NCI-H2081 treated with DMSO at 0.1 percent for 48 hours (cell line): ENCODE measurements around the gene KIF26A.

Source experiments
- DNase-seq: peaks from one replicate; lab custom pipeline; 2025; lab: John Stamatoyannopoulos, UW

KIF26A gene

DNA sequence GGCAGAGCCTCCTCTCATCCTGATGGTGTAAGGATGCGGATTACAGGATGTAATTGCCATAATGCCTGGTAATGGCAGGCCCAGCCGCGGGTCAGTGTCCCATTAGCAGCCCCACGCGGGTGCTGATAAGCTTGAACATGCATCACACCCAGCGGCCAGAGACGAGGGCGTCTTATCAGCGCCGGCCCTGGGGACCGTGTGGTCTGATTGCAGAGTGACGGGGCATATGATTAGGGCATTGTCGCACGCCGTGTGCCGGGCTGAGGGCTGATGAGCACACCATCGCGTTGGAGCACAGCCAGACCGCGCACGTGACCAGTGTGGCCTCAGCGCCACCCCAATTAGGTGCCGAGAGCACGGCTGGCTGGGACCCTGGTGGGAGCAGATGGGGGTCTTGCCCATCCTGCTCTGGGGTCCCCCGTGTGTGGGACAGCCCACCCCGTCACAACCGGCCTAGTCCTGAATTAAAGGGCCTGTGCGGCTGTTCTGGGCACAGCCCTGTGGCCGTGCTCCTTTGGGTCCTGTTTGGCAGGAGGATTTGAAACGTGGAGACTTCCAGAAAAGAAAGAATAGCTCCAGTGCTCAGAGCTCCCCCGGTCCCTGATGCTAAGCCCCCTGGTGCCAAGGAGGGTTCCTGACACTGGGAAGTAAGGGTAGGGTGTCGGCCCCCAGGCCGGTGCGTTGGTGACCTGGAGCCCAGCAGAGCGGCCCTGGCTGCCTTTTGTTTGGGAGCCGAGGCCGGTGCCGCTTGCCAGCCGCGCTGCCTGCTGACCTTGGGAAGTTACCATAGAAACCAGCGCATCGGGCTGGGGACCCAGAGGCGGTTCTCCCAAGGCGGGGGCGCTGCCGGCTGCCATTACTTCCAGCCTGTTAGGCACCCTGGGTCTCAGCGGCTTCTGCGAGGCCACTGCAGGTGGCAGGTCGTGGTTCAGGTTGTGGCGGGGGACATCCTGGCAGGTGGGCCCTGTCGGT is 20.7 kb downstream of the KIF26A start:
- DNase-seq = no peak

- no peak for DNase-seq
Measured at GRCh38 chr14:104159990-104160389, 21.6 kb downstream of the KIF26A start.

DNA sequence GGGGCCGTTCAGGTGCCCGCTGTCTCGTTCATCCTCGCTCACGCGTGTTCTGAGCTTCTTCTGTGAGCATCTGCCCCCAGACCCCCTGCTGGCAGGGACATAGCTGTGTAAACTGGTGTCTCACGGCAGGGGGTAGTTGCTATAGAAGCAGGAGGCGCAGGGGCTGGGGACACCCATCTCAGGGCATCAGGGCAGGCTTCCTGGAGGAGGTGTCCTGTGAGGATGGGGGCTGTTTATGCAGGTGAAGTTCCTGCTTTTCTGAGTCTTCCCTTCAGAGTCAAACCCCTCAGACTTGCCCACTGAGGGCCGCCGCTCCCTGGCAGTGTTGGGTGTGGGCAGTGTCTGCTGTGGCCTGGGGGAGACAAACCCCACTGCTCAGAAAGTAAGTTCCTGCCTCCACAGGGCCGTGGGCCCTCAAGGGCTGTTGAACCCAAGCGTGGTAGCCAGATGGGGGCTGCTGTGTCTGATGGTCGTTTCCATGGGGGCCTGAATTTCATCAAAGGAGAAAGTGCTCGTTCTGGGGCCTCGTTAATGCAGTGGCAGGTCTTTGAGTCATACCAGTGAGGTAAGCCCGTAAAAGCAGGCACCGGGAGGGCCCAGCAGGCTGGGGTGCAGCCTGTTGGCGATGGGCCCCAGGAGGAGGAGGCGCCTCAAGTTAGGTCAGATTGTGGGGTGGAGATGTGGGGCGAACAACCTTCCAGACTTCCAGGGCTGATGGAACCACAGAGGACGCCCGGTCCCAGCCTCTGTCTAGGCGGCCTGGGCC is 23.4 kb downstream of the KIF26A start:
- DNase-seq = no peak

- no peak for DNase-seq
Measured at GRCh38 chr14:104162495-104162894, 24.1 kb downstream of the KIF26A start.

GRCh38 chr14:104163541-104163940 is 25.2 kb downstream of the KIF26A start:
- no peak for DNase-seq

DNA sequence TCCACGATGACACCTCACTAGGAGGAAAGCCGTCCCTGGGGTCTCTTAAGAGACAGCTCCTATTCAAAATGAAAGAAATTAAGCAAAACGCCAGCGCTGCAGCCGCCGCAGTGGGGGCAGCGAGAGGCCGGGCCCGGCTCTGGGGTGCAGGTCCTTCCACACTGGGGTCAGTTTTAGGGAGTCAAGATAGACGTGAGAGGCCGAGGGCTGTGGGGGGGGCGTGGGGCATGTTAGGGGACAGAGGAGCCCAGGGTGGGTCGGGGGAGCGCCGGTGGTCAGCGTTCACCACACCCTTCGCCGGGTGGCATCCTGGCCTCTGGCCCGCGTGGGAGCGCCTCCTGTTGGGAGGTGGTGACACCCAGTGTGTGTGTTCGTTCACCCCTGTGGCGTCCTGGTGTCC is 25.7 kb downstream of the KIF26A start:
- no peak for DNase-seq

- no peak for DNase-seq
Measured at GRCh38 chr14:104164512-104164911, 26.1 kb downstream of the KIF26A start.

- no peak for DNase-seq
Measured at GRCh38 chr14:104166698-104167097, 28.3 kb downstream of the KIF26A start.

DNA sequence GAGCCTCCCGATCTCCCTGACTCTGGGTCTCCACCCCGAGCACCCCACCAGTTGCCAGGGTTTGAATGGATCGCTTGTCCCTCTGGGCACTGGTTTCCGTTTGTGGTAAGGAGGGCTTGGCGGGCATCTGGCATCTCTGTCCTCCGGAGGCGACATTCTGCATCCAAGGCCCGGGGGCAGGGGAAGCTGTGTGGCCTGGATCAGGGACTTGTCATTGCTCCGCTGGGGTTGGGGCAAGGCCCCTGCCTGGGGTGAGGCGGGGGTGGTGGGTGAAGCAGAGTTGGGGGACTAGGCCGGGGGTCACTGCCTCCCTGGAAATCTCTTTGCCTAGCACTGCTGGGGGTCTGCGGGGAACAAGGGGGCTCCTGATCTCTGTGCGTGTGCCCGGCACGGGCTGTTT is 30.2 kb downstream of the KIF26A start:
- DNase-seq = no peak

DNA sequence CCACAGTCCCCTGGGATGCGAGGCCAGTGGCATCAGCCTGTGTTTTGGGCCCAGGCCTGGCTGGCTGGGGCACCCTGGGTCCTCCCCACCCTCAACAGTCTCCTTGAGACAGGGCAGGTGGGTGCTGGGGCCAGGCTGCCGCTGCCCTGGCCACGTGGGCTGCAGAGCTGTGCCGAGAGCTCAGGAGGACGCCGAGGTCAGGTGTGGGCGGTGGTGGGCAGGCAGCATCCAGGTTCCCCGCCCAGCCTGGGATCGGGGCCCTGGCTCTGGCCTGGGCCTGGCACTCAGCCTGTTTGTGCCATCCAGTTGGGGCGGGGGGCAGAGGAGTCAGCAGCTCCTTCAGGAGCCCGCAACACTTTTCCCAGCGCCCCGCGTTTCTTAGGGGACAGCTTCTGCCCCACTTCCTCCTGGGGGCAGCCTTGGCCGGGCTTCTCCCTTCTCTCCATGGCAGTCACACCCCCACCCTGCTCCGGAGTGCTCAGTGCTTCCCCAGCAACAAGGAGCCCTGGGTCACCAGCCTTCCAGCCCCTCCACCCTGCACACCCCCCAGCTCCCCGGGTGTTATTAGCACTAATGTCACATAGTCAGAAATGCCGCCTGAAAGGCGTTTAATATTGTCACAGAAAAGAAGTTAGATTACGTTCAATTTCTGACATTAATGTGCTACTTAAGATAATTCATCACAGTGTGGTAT is 30.8 kb downstream of the KIF26A start:
- DNase-seq = no peak

- DNase-seq = no peak
Measured at GRCh38 chr14:104169699-104170479, 31.5 kb downstream of the KIF26A start.

GRCh38 chr14:104171029-104171697 is 32.8 kb downstream of the KIF26A start:
- DNase-seq = no peak

GRCh38 chr14:104171895-104172294 is 33.5 kb downstream of the KIF26A start:
- DNase-seq = no peak

GRCh38 chr14:104172349-104172748 is 34.0 kb downstream of the KIF26A start:
- DNase-seq = no peak

DNA sequence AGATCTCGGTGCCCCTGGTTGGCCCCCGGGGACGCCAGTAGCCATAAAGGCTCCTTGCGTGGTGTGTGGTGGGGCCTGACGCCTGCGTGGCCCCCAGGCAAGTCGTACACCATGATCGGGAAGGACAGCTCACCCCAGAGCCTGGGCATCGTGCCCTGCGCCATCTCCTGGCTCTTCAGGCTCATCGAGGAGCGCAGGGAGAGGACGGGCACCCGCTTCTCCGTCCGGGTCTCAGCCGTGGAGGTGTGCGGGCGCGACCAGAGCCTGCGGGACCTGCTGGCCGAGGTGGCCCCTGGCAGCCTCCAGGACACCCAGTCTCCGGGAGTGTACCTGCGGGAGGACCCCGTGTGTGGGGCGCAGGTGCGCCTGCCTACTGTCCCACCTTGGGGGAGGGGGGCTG is 34.5 kb downstream of the KIF26A start:
- DNase-seq = no peak

DNA sequence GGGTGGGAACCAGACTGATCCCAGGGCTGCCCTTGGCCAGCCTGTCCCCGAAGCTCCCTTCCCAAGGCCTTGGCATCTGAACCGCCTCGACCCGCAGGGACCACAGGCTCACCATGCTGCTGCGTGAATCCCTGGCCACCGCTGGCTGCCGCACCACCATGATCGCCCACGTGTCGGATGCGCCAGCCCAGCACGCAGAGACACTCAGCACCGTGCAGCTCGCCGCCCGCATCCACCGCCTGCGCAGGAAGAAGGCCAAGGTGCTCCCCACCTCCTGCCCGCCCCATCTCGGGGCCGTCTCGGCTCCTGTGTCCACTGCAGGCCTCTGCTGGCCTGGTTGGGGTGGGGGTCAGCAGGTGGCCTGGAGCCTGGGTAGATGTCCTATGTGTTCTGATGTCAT is 35.7 kb downstream of the KIF26A start:
- DNase-seq = no peak

DNA sequence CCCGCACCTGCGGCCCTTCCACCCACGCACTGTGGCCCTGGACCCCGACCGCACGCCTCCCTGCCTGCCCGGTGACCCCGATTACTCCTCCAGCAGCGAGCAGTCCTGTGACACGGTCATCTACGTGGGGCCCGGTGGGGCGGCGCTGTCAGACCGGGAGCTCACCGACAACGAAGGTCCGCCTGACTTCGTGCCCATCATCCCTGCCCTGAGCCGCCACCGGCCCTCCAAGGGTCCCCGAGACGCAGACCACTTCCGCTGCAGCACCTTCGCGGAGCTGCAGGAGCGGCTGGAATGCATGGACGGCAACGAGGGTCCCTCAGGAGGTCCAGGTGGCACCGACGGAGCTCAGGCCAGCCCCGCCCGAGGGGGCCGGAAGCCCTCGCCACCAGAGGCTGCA is 36.7 kb downstream of the KIF26A start:
- no peak for DNase-seq

- no peak for DNase-seq
Measured at GRCh38 chr14:104175811-104176210, 37.4 kb downstream of the KIF26A start.

- DNase-seq = no peak
Measured at GRCh38 chr14:104176611-104177010, 38.2 kb downstream of the KIF26A start.

DNA sequence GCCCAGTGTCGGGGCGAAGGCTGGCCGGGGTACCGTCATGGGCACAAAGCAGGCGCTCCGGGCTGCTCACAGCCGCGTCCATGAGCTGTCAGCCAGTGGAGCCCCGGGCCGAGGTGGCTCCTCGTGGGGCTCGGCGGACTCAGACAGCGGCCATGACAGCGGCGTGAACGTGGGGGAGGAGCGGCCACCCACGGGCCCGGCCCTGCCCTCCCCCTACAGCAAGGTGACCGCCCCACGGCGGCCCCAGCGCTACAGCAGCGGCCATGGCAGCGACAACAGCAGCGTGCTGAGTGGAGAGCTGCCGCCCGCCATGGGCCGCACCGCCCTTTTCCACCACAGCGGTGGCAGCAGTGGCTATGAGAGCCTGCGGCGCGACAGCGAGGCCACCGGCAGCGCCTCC is 39.0 kb downstream of the KIF26A start:
- no peak for DNase-seq

GRCh38 chr14:104178279-104178678 is 39.9 kb downstream of the KIF26A start:
- no peak for DNase-seq
